GM20431 (cell line): ENCODE data around the gene SLC22A23.

ENCODE experiments used
- in situ Hi-C: fragments of 300-500 bp; cut with MseI, MboI; formaldehyde crosslinking; loops from one replicate; pipeline ENCODE4 v1.15.0; 2020; ENCODE audit warnings: low sequenced_read_pairs; ENCODE audit not compliant: unreplicated experiment

Gene SLC22A23

GRCh38 chr6:3244003-3244831 is 212.6 kb downstream of the SLC22A23 start:
- in situ Hi-C loops, result loop anchor here (10.0 kb wide), 1 partner anchor 109 kb away; no protein-coding TSS in a partner anchor

- in situ Hi-C loops, result loop anchor here (10.0 kb wide), 1 partner anchor 108 kb away; no protein-coding TSS in a partner anchor
Observed at GRCh38 chr6:3242768-3243167, 214.1 kb downstream of the SLC22A23 start.

- in situ Hi-C loops, result loop anchor here (10.0 kb wide), 1 partner anchor 107 kb away; no protein-coding TSS in a partner anchor
Observed at GRCh38 chr6:3241745-3242144, 215.1 kb downstream of the SLC22A23 start.

- in situ Hi-C loops, result loop anchor here (10.0 kb wide), 1 partner anchor 106 kb away; no protein-coding TSS in a partner anchor
Observed at GRCh38 chr6:3240595-3240994, 216.3 kb downstream of the SLC22A23 start.

- in situ Hi-C loops, result no loop called here
Observed at GRCh38 chr6:3239110-3239830, 217.6 kb downstream of the SLC22A23 start.

GRCh38 chr6:3237761-3238662 is 218.8 kb downstream of the SLC22A23 start:
- in situ Hi-C loops, result no loop called here

GRCh38 chr6:3236005-3236404 is 220.8 kb downstream of the SLC22A23 start:
- in situ Hi-C loops, result no loop called here

GRCh38 chr6:3235486-3235885 is 221.4 kb downstream of the SLC22A23 start:
- in situ Hi-C loops, result no loop called here

- in situ Hi-C loops, result no loop called here
Observed at GRCh38 chr6:3233904-3234303, 222.9 kb downstream of the SLC22A23 start.

GRCh38 chr6:3233321-3233720 is 223.5 kb downstream of the SLC22A23 start:
- in situ Hi-C loops, result no loop called here

- in situ Hi-C loops, result no loop called here
Observed at GRCh38 chr6:3232017-3232945, 224.6 kb downstream of the SLC22A23 start.

- in situ Hi-C loops, result no loop called here
Observed at GRCh38 chr6:3231247-3232016, 225.4 kb downstream of the SLC22A23 start.

GRCh38 chr6:3230900-3231246 is 226.0 kb downstream of the SLC22A23 start:
- in situ Hi-C loops, result no loop called here

- in situ Hi-C loops, result no loop called here
Observed at GRCh38 chr6:3230256-3230882, 226.5 kb downstream of the SLC22A23 start.

GRCh38 chr6:3229566-3230178 is 227.2 kb downstream of the SLC22A23 start:
- in situ Hi-C loops, result no loop called here

- in situ Hi-C loops, result no loop called here
Observed at GRCh38 chr6:3228771-3229565, 227.9 kb downstream of the SLC22A23 start.
